ENCODE data around the gene MYL3.

The MYL3 gene

DNA sequence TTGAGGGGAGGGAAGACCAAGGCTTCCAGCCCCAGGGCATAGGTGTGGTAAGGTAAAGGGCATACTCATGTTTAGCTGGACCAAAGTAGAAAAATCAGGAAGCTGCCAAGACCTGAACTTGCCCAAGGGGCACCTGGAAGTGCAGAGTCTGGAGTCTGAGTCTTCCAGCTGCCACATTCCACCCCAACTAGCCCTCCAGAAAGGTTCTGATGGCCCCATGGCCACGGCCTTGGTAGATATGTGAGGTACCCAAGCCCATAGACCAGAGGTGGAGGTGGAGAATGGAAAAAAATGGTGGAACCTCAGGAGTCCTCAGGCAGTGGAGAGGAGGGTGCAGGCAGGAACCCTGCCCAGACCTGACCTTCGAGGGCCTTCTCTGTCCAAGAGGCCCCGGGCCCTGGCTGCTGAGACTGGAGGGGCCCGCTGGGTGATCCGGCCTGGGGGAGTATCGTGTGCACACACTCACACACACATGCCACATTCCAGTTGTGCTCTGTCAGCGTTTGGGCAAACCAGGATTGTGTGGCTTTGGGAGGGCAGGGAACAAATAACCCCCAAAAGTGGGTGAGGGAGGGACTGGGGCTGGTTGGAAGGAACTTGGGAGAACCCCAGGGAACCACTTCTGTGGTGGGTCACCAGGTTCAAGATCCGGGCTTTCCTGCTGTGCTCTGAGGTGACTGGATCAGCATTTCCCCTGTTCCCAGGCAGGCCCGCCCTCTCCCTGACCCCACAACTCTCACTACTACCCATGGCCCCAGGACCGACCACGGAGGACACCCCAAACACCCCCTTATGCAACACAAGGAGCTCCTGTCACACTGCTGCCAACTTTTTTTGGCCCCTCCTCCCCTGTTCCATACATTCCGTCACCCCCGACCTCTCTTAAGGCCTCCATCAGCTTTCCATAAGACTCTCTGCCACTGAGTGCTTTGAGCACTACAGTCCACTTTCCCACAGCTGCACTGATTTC, 11.6 kb downstream of the MYL3 start:
- no peak overlapping the region for H3K4me3 ChIP-seq (ENCODE audit: control insufficient read depth, low read depth, low read length)
- DNase-seq (ENCODE audit: low read depth): no peak
- TF ChIP-seq, protein P1, sequence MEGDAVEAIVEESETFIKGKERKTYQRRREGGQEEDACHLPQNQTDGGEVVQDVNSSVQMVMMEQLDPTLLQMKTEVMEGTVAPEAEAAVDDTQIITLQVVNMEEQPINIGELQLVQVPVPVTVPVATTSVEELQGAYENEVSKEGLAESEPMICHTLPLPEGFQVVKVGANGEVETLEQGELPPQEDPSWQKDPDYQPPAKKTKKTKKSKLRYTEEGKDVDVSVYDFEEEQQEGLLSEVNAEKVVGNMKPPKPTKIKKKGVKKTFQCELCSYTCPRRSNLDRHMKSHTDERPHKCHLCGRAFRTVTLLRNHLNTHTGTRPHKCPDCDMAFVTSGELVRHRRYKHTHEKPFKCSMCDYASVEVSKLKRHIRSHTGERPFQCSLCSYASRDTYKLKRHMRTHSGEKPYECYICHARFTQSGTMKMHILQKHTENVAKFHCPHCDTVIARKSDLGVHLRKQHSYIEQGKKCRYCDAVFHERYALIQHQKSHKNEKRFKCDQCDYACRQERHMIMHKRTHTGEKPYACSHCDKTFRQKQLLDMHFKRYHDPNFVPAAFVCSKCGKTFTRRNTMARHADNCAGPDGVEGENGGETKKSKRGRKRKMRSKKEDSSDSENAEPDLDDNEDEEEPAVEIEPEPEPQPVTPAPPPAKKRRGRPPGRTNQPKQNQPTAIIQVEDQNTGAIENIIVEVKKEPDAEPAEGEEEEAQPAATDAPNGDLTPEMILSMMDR (conservative IDR thresholded peaks at IDR 0.05; ENCODE audit: control insufficient read depth, insufficient read depth, low read depth, low read length): no peak

DNA sequence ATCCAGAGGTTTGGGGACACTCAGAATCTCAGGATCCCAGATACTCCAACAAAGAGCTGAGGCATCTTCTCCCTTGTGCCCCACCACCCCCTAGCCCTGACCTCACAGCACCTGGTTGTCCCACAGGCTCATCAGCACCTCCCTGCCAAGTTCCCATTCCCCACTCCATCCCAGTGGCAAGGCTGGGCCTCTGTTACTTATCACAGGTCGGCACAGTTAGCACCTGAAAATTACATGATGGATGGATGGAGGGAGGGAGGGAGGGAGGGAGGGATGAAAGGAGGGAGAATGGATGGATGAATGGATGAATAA, 12.8 kb downstream of the MYL3 start:
- no peak overlapping the region for H3K4me3 ChIP-seq (ENCODE audit: control insufficient read depth, low read depth, low read length)
- DNase-seq (ENCODE audit: low read depth): no peak
- TF ChIP-seq, protein P1 (conservative IDR thresholded peaks at IDR 0.05; ENCODE audit: control insufficient read depth, insufficient read depth, low read depth, low read length): no peak

DNA sequence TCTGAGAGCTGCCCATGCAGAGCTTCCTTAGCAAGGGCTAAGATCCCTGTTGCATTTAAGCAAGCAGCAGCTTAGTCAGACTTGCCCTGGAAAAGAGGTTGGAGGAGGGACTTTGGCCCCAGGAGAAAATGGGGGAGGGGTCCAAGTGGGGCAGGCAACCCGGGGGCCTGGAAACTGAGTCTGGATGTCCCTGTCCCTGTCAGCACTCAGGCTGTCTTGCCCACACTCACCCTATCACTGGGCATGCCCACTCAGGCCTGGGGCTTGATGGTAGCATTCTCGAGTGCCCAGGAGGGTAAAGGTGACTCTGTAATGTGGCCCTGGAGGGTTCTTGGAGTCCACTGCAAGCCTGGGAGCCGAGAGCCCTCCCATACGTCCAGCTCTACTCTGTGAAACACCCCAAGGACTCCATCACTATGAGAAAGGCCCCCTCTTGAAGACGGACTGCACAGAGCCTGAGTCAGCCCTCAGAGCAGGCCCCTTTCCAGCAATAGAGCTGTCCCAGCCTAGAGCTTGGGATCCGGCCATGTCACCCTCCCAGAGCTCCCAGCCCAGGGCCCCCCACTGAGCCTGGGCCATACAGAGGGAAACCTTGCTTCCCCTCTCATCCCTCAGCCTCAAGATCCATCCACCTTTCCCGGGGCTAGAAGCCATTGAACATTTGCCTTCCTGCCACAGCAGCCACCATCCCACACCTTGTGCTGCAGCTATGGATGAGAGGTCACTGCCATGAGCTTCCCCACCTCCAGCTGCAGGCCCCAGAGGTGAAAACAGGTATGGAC, 13.4 kb downstream of the MYL3 start:
- TF ChIP-seq, protein P1 (conservative IDR thresholded peaks at IDR 0.05; ENCODE audit: control insufficient read depth, insufficient read depth, low read depth, low read length): no peak
- H3K4me3 ChIP-seq (ENCODE audit: control insufficient read depth, low read depth, low read length): no peak overlapping the region
- DNase-seq (ENCODE audit: low read depth): peak; percentile 15

DNA sequence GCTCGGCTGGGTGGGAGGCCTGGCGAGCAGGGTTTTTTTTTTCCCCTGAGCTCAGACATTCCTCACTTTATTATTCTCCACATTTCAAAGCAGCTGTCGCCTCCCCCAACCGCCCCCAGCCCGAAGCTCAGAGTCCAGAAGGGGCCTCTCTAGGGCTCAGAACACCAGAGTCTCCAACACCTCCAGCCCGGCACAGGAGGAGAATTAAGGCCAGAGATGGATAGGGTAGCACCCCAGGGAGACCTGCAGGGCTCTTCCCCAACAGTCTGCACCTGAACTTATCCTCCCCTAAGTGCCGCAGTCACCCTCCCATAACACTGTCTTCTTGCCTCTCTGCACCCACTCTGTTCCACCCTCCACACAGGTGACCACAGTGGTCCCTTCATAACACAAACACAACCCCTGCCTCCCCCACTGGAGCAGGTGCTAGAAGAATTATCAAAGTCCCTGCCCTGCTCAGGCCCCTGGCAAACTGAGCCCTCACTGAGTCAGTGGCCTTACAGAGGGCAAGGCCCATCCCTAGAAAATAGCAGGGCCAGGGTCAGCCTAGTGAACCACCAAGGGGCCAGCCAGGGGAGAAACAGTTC, 14.1 kb downstream of the MYL3 start:
- DNase-seq (ENCODE audit: low read depth): no peak
- TF ChIP-seq, protein P1 (conservative IDR thresholded peaks at IDR 0.05; ENCODE audit: control insufficient read depth, insufficient read depth, low read depth, low read length): no peak
- no peak overlapping the region for H3K4me3 ChIP-seq (ENCODE audit: control insufficient read depth, low read depth, low read length)

DNA sequence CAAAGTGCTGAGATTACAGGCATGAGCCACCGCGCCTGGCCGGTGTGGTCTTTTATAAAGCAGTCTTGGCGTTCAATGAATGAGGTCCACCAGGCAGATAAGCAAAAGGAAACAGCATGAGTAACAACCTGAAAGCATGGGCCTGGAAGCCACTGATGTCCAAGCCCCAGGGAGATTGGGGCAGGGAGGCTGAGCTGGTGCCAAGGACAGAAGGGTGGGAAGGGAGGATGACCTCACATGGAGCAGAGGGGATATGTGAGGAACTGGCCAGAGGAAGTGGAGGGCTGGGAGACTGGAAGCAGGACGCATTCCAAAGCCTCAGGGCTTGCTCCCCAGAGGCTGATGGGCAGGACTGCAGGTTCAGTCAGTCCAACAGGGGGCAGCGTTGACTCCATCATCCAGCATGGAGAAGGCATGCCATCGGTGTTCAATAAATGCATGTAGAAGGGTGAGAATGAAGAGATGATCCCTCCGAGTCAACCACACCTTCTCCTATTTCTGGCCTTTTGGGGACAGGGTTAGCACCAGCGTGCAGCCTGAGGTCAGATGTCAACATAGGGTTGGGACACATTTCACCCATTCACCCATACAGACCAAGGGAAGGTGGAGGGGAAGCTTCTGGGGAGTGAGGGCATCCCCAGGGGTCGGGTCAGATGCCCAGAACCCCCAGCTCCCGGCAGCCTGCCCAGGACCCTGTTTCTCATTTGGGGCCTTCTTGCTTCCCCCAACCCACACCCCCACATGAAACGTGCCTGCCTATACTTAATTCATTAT, 14.8 kb downstream of the MYL3 start:
- TF ChIP-seq, protein P1 (conservative IDR thresholded peaks at IDR 0.05; ENCODE audit: control insufficient read depth, insufficient read depth, low read depth, low read length): peak; percentile 62
- H3K4me3 ChIP-seq (ENCODE audit: control insufficient read depth, low read depth, low read length): no peak overlapping the region
- DNase-seq (ENCODE audit: low read depth): peak; percentile 91

DNA sequence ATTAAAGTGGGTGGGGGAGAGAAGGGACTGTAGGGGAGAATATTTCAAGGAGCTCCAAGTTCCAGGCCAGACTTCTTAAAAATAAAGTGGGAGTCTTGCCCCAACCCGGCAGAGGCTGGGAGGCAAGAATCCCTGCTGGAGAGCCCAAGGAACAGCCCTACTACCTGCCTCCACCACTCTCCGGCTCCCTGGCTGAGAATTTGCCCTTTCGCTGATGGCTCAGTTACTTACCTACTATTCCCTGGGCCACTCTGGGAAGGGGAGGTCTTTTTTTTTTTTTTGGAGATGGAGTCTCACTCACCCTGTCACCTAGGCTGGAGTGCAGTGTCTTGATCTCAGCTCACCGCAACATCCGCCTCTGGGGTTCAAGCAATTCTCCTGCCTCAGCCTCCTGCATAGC, 15.5 kb downstream of the MYL3 start:
- DNase-seq (ENCODE audit: low read depth): no peak
- TF ChIP-seq, protein P1 (conservative IDR thresholded peaks at IDR 0.05; ENCODE audit: control insufficient read depth, insufficient read depth, low read depth, low read length): no peak
- H3K4me3 ChIP-seq (ENCODE audit: control insufficient read depth, low read depth, low read length): no peak overlapping the region

Data from fibroblast of mammary gland (primary cell).